GM18520 (cell line): ENCODE results near the gene TEX22.
"Not testable (repeated sequence)": the region's sequence is repeated elsewhere in the genome, so short reads cannot be mapped to it uniquely, and the experiment has no call there.

Source experiments
- ATAC-seq: cut with Tn5 transposase; IDR thresholded peaks from one replicate; pipeline ENCODE4 v1.9.1; 2021; ENCODE audit not compliant: unreplicated experiment

TEX22 gene

GRCh38 chr14:105398044-105398725 is at the start of gene TEX22:
Gene TEX22, plus strand, starts transcription at chr14:105398538. Its CDS starts 803 bp downstream, at chr14:105399341.
- peak; percentile 59 for ATAC-seq

- no peak for ATAC-seq
Measured at GRCh38 chr14:105348945-105349699, 49.2 kb upstream of the TEX22 start.

GRCh38 chr14:105349992-105350391 is 48.3 kb upstream of the TEX22 start:
- ATAC-seq = no peak

DNA sequence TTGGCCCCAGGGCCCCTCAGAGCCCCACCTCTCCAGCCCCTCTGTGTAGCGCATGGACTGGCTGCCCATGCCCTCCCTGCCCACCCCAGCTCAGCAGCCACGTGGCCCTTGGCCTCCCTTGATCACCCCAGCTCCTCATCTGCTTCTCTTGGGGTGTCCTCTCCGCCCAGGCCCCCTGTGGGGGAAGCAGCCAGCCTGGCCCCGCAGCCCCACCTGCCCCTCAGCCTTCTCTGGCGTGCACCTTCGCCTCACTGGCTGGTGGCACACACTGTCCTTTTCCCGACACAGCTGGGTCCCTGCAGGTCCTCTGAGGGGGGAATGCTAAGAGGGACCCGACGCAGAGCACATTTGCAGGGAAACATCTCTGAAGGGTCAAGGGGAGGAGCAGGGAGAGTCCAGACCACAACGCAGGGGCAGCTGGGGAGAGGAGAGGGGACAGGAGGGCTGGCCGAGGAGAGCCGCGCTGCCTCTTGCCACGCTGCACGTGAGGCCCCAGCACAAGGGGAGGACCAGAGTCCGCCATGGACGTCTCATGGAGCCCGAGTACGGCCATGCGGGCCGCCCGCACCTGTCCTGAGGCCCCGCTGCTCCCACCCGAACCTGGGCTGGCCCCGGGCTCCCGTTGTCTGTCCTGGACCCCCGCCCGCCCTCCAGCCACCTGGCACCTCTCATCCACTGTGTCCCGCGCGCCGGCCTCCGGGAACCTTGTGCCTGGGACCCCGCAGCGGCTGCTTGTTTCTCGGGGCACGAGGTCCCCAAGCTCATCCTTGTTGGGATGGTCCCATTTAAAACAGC is 47.7 kb upstream of the TEX22 start:
- no peak for ATAC-seq

DNA sequence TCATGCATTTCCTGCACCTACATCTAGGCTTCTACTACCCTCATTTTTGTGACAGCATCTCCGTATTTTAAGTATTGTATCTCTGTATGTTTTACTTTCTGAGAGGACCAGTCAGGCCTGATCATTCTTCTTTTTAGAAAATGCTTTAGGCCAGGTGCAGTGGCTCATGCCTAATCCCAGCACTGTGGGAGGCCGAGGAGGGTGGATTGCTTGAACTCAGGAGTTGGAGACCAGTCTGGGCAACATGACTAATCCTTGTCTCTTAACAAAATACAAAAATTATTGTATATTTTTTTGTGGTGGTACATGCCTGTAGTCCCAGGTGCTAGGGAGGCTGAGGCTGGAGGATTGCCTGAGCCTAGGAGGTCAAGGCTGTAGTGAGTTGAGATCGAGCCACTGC is 46.9 kb upstream of the TEX22 start:
- ATAC-seq = no peak

- no peak for ATAC-seq
Measured at GRCh38 chr14:105351920-105352851, 46.2 kb upstream of the TEX22 start.

DNA sequence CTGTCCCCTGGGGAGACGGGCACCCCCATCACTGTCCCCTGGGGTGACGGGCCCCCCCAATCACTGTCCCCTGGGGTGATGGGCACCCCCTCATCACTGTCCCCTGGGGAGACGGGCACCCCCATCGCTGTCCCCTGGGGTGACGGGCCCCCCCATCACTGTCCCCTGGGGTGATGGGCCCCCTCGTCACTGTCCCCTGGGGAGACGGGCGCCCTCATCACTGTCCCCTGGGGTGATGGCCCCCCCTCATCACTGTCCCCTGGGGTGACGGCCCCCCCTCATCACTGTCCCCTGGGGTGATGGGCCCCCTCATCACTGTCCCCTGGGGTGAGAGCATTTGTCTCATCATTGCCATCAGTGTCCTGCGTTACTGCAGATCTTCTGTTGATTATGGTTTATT is 45.2 kb upstream of the TEX22 start:
- ATAC-seq = no peak

DNA sequence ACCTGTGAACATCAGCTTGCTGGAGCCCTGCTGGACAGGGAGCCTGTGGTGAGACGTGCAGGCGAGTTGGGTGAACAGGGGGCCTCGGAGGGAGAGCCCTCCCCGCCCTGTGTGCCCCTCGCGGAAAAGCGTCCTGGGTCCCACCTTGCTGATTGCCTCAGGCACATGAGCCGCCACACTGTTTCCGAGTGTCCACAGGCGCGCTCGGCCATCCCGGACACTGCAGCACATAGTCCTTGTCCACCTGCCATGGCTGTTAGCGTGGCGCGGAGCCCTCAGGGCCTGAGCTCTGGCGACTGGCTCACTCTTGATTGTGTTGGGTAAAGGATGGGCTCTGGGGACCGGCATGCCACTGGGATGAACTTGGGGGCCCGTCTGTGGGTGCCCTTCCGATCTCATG is 43.8 kb upstream of the TEX22 start:
- no peak for ATAC-seq

GRCh38 chr14:105355049-105355575 is 43.2 kb upstream of the TEX22 start:
- ATAC-seq = no peak

- no peak for ATAC-seq
Measured at GRCh38 chr14:105355850-105356604, 42.3 kb upstream of the TEX22 start.

DNA sequence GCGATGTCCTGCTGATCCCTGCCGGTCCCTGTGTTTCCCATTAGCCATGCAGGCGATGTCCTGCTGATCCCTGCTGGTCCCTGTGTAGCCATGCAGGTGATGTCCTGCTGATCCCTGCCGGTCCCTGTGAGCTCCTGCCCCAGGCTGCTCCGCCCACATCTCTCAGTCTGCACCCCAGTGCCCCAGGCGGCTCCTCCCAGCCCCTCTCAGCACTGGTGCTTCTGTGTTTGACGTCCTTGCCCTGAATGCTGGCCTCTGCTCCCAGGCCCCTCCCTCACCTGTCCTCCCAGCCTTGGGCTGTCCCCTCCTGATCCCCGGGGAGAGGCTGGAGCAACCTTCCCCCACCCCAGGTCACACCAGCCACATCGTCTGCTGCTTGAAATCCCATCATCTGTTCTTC is 41.4 kb upstream of the TEX22 start:
- ATAC-seq = no peak

DNA sequence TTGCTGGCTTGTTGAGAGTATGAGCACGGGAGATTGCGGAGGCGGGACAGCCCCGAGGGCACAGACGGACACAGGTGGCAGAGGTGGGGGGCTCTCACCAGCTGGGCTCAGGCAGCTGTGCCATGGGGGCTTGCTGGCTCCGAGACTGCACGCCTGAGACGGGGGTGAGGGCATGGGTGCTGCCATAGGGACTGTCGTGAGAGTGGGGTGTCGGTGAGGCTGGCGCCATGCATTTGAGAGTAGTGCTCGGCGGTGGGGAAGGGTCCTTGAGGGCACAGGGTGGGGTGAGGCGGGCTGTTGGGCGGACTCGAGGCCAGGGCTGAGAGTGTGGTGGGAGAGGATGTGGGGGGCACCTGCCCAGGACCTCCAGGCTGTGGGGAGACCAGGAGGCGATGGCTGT is 40.7 kb upstream of the TEX22 start:
- ATAC-seq = no peak

DNA sequence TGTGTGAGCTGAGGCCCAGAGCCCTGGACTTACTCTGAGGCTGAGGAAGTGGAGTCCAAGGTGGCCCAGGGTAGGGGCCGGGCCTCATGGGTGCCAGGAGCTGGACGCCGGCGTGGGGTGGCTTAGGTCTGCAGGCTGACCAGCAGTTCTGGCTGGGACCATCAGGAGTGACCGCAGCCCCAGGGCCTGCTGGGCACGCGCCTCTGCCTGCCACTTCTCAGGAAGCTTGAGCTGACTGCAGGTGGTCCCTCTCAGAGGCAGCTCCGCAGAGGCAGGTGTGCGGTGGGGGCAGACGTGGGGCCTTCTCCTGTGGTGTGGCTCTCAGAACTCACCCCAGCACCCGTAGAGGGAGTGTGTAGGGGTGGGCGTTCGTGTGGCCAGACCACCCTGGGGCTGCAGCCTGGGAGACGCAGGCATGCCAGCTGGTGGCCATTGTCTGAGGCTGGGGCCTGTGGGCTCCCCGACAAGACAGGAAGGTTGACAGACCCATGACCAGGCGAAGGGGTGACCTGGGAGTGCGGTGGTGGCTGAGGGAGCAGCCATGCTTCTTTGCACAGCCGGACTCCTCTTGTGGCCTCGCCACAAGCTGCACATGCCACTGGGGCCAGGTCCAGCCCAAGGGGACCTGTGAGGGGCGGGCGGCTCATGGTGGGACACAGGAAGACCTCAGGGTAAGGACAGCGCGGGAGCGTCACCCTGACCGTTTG is 40.0 kb upstream of the TEX22 start:
- ATAC-seq = no peak

DNA sequence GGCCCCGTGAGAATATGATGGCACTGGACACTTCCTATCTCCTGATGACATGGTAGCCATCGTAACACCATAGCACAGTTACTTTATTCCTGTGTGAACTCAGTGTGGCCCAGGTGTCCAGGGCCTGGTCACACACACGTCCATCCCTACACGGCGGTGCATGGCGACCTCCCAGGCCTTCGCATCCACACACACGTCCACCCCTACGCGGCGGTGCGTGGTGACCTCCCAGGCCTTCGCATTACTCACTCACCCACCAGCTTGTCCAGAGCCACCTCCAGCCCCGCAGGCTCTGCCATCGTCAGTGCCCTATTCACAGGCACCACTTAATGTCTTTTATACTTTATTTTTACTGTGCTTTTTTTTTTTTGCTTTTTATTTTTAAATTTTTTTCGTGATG is 39.4 kb upstream of the TEX22 start:
- ATAC-seq = no peak

DNA sequence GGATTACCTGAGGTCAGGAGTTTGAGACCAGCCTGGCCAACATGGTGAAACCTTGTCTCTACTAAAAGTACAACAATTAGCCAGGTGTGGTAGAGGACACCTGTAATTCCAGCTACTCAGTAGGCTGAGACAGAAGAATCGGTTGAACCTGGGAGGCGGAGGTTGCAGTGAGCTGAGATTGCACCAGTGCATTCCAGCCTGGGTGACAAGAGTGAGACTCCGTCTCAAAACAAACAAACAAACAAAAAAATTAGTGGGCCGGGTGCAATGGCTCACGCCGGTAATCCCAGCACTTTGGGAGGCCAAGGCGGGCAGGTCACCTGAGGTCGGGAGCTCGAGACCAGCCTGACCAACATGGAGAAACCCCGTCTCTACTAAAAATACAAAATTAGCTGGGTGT is 36.9 kb upstream of the TEX22 start:
- not testable (repeated sequence) for ATAC-seq

GRCh38 chr14:105363847-105364708 is 34.3 kb upstream of the TEX22 start:
- ATAC-seq = no peak

- ATAC-seq = no peak
Measured at GRCh38 chr14:105365101-105365500, 33.2 kb upstream of the TEX22 start.

GRCh38 chr14:105365681-105366080 is 32.7 kb upstream of the TEX22 start:
- no peak for ATAC-seq
